Nephron progenitor cell (in vitro differentiated cells): ENCODE data around the gene TBC1D22A.

Experiments used
- DNase-seq: peaks from one replicate; pipeline ENCODE4 v3.0.0; 2021
- H3K27ac Mint-ChIP-seq: 2 replicates; pipeline ENCODE4 v1.8.0; 2021; ENCODE audit warnings: mild to moderate bottlenecking, moderate library complexity, mixed read lengths
- H3K27me3 Mint-ChIP-seq: 2 replicates; pipeline ENCODE4 v1.8.0; 2021; ENCODE audit warnings: mild to moderate bottlenecking, low read depth, mixed read lengths; ENCODE audit not compliant: poor library complexity
- H3K36me3 Mint-ChIP-seq: 2 replicates; pipeline ENCODE4 v1.8.0; 2021; ENCODE audit warnings: low read depth, mixed read lengths
- H3K4me1 Mint-ChIP-seq: 2 replicates; pipeline ENCODE4 v1.8.0; 2021; ENCODE audit warnings: mixed read lengths
- H3K4me3 Mint-ChIP-seq: 2 replicates; pipeline ENCODE4 v1.8.0; 2021; ENCODE audit warnings: mild to moderate bottlenecking, moderate library complexity, mixed read lengths
- H3K9me3 Mint-ChIP-seq: 2 replicates; pipeline ENCODE4 v1.8.0; 2021; ENCODE audit warnings: mild to moderate bottlenecking, moderate library complexity, mixed read lengths
- CTCF ChIP-seq: fragments of 200-600 bp; sonication (generic); IDR thresholded peaks from 2 replicates; pipeline ENCODE4 v1.5.0; 2021; ENCODE audit warnings: antibody characterized with exemption

Gene TBC1D22A

GRCh38 chr22:46969961-46970360, 207.5 kb downstream of the TBC1D22A start:
- no peak for DNase-seq
- Mint-ChIP-seq H3K4me1 (peaks cover 70% of the 10 kb centered on the region), H3K36me3 (peaks cover 3% of the 10 kb centered on the region), H3K27me3 (peaks cover 4% of the 10 kb centered on the region), H3K27ac (peak overlapping the region; percentile 98), H3K4me3 (no peak overlapping the region), H3K9me3 (no peaks in the 10 kb centered on the region)
- no peak for TF ChIP-seq CTCF

GRCh38 chr22:46970411-46971098, 208.1 kb downstream of the TBC1D22A start:
- peaks cover 9% of the 10 kb centered on the region for H3K36me3 Mint-ChIP-seq
- no peak for TF ChIP-seq CTCF

GRCh38 chr22:46971099-46971763, 208.8 kb downstream of the TBC1D22A start:
- peaks cover 16% of the 10 kb centered on the region for H3K36me3 Mint-ChIP-seq
- no peaks in the 10 kb centered on the region for H3K9me3 Mint-ChIP-seq
- peak; percentile 49 for DNase-seq
- H3K4me3 Mint-ChIP-seq: no peak overlapping the region
- peak overlapping the region; percentile 98 for H3K27ac Mint-ChIP-seq
- no peak for TF ChIP-seq CTCF
- peaks cover 58% of the 10 kb centered on the region for H3K4me1 Mint-ChIP-seq
- peaks cover 2% of the 10 kb centered on the region for H3K27me3 Mint-ChIP-seq

More at GRCh38 chr22:46970411-46971098, 208.1 kb downstream of the TBC1D22A start:
- no peaks in the 10 kb centered on the region for H3K9me3 Mint-ChIP-seq
- peak overlapping the region; percentile 98 for H3K27ac Mint-ChIP-seq
- peaks cover 2% of the 10 kb centered on the region for H3K27me3 Mint-ChIP-seq
- no peak for DNase-seq
- no peak overlapping the region for H3K4me3 Mint-ChIP-seq
- H3K4me1 Mint-ChIP-seq: peaks cover 64% of the 10 kb centered on the region

GRCh38 chr22:46971764-46972125, 209.3 kb downstream of the TBC1D22A start:
- peaks cover 2% of the 10 kb centered on the region for H3K27me3 Mint-ChIP-seq
- no peak for DNase-seq
- peaks cover 55% of the 10 kb centered on the region for H3K4me1 Mint-ChIP-seq
- peak overlapping the region; percentile 98 for H3K27ac Mint-ChIP-seq
- no peak for TF ChIP-seq CTCF
- no peaks in the 10 kb centered on the region for H3K9me3 Mint-ChIP-seq
- no peak overlapping the region for H3K4me3 Mint-ChIP-seq
- H3K36me3 Mint-ChIP-seq: peaks cover 21% of the 10 kb centered on the region

GRCh38 chr22:46972256-46972655, 209.8 kb downstream of the TBC1D22A start:
- H3K27me3 Mint-ChIP-seq: peaks cover 2% of the 10 kb centered on the region
- DNase-seq: no peak
- H3K36me3 Mint-ChIP-seq: peaks cover 26% of the 10 kb centered on the region
- no peak for TF ChIP-seq CTCF
- peak overlapping the region; percentile 96 for H3K27ac Mint-ChIP-seq
- no peaks in the 10 kb centered on the region for H3K9me3 Mint-ChIP-seq
- peaks cover 55% of the 10 kb centered on the region for H3K4me1 Mint-ChIP-seq
- no peak overlapping the region for H3K4me3 Mint-ChIP-seq
